A204.1 (cell line): ENCODE data around the gene MGRN1.

Experiments
- FAIRE-seq: peaks from 2 replicates; lab custom pipeline; 2012; peaks lifted over from hg19 to GRCh38; lab: Jason Lieb, UNC

Gene MGRN1

DNA sequence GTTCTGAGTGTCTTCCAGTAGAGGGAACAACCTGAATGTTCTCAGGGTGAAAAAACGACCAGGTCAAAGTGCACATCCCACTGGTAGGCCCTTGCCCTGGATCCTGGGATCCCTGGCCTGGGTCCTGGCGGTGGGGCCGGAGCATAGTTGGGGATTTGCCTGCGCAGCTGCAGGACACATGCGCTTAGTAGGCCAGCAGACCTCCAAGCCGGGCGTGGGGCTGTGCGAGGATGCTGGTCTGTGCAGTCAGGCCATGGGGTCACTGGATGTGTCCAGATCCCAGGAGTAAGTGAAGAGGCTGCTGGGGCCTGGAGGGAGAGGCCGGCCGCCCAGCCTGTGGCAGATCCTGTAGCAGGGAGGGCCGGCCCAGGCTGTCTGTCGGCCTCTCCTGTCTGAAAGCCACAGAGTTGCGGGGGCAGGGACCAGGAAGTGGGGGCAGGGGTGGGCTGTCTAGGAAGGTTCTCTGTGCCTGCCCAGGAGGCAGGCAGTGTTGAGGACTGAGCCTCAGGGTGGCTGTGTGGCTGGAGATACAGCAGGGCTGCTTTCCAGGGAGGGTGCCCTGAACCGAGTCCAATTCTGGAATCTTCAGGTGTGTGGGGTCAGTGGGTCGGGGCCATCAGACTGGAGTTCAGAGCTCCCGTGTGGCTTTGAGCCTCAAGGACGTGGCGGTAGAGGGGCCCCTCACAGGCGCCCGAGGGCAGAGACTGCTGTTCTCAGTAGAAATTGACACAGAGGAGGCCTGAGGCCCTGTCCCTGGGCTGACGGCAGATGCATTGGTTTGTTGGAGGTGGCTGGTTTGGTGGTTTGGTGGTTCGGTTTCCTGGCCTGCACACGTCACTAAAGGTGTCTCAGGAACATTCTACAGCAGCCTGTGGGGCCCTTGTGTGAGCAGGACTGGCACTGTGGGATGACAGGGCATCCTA is 51.5 kb downstream of the MGRN1 start:
- FAIRE-seq = no peak

DNA sequence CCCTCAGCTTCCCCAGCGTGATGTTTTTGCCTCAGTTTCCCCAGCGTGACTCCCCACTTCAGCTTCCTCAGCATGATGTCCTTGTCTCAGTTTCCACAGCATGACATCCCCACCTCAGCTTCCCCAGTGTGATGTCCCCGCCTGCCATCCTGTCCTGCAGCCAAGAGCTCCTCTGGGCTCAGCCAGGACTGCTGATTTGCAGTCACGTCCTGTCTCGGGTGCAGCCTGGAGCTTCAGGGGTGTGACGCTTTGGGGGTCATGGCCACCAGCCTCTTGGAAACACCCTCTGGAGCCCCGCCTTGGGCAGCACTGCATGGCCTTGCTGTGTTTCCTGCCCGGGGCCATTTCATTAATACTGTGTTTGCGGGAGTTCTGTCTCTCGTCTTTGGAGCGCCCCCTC is 52.2 kb downstream of the MGRN1 start:
- no peak for FAIRE-seq

DNA sequence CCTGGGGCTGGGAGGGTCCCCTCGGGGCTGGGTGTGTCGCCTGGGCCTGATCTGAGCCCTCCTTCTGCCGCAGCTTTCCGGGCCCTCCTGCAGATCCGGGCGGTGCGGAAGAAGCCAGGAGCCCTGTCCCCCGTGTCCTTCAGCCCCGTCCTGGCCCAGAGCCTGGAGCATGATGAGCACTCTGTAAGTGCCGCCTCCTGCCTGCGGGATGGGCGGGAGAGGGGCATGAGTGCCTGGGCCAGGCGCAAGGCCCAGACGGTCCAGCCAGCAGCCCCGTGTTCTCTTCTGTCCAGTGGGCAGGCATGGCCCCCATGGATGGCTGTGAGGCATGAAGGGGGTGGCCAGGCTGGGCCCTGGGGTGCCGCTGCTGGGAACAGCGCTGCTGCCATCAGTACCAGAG is 52.8 kb downstream of the MGRN1 start:
- FAIRE-seq = no peak

DNA sequence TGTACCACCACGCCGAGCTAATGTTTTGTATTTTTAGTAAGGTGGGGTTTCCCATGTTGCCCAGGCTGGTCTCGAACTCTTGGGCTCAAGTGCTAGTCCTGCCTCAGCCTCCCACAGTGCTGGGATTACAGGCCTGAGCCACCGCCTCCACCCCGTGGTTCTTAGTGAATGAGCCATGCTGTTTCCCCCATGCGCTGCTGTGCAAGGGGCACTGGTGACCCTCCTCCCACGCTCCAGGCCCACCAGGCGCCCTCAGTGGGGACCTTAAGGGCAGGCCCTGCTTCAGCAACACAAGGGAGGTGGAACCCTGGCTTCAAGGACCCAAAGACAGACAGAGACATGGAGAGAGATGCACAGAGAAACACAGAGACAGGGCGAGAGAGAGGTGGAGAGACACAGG is 53.4 kb downstream of the MGRN1 start:
- no peak for FAIRE-seq

DNA sequence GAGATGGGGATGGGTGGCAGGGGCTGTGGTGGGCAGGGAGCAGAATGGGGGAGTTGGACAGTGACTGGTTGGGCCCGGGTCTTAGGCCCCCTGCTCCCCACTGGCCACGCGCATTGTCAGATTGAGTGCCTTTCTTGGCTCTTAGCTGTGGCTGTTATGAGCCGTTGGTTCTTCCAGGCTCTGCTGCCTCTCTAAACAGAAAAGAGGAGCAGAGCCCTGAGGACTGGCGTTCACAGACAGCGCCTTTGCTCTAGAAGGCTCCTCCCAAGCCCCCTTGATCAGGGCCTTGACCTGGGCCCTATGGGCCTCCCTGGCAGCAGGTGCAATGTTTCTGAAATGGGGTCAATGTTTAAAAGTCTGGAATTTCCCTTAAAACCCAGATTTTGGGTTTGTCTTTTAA is 54.0 kb downstream of the MGRN1 start:
- FAIRE-seq = no peak

DNA sequence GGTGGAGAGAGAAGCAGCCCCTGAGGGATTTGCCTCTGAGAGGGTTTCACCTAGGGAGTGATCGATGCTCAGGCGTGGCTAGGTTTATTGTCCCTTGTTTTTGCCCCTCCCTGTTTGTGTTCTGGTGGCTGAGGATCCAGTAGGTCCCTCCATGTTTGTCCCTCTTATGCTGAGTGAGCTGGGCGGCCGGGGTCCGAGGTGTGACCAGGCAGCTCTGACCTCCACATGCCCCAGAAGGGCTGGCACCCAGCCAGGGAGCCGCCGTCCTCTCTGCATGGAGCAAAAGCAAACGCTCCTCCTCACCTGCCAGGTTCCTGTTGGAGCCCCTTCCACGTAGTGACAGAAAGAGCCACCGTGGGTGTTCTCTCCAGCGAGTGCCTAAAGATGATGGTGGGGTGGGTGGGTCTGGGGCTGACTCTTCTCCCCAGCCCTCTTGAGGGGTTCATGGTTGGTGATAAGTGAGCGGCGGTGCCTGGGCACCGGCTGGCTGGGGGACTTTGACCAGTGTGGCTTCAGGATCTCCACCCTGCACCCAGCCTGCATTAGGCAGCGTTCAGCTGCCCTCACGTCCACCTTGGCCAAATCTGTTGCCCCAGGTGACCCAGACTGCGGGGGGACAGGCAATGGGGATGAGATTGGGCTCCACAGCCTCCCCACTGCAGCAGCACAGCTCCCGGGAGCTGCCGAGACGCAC is 54.7 kb downstream of the MGRN1 start:
- no peak for FAIRE-seq

DNA sequence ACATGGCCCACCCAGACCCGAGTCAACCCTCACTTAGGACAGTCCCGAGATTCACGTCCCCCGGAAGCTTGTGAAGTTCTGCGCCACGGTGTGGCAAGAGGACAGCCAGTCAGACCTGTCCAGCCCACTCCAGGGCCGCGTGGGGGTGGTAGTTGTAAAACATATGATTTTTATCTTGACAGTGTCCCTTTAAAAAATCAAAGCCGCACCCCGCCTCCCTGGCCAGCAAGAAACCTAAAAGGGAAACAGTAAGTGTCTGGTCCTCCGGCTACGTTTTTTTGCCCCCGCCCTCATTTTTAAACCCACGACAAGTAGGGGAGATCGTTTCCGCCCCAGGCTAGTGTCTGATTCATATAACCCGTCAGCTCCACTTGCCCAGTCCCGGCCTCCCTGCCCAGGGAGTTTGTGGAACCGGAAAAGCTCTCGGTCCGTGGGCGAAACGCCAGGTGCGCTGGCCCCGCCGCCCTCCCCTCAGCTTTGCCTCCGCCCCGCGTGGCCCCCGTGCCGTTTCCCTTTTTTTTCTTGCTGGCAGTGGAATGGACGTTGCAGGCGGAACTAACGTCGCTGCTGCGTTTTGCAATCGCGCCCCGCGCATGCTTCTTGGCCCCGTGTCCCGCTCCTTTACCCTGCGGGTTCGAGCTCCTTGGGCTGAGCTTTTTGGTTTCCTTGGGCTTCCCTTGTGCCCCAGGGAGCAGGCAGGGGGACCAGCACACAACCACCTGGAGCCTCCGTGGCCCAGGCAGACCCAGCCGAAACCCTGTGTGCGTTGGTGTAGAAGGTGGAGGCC is 55.4 kb downstream of the MGRN1 start:
- FAIRE-seq = no peak

DNA sequence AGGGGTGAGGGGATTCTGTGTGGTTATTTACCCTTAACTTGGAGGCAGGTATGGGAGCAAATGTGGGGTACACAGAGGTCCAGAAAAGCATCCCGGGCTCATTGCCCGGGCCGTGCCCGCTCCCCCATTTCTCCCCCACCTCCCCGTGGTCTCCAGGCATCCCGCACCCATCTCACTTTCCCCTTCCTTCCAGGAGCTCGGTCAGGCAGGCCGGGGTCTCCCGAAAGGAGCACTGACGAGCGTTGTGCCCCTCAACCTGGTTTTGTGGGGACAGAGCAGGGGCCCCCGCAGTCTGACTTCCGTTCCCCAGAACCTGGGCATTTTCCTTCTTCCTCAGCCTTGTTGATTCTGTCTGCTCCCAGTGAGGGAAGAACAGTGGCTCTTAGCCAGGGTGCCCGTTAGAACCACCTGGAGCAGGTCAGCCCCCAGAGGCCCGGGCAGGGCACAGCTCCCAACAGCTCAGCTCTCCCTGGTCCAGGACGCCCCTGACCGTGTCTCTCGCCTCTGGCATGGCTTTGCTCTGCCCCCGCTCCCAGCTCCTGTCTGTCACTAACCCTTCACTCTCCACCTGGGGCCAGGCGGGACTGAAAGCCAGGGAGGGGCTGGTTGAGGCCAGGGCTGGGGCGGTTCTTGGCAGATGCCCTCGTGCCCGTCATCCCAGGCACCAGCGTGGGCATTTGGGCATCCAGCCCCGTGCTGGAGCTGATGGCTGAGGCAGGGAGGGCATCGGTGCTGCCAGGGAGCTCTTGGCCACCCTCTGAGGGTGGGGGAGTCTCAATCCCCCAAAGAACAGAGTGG is 56.2 kb downstream of the MGRN1 start:
- FAIRE-seq = no peak

DNA sequence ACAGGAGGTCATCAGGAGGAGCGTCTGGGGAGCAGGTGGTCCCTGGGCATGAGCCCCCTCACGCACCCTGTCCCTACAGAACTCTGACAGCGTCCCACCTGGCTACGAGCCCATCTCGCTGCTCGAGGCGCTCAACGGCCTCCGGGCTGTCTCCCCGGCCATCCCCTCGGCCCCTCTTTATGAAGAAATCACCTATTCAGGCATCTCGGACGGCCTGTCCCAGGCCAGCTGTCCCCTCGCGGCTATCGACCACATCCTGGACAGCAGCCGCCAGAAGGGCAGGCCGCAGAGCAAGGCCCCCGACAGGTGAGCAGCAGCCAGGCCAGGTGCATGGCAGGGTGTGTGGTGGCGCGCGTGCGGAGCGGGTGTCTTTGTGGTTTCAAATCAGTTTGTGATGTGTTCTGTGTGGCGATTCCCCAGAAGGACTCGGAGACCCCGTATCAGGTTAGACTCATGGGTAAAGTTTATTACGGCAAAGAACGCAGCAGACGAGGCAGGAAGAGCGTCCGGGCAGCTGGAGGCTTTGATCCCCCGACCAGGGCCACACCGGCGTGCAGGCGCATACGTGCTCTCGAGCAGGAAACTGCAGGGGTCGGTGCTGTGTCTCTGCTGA is 57.0 kb downstream of the MGRN1 start:
- no peak for FAIRE-seq

DNA sequence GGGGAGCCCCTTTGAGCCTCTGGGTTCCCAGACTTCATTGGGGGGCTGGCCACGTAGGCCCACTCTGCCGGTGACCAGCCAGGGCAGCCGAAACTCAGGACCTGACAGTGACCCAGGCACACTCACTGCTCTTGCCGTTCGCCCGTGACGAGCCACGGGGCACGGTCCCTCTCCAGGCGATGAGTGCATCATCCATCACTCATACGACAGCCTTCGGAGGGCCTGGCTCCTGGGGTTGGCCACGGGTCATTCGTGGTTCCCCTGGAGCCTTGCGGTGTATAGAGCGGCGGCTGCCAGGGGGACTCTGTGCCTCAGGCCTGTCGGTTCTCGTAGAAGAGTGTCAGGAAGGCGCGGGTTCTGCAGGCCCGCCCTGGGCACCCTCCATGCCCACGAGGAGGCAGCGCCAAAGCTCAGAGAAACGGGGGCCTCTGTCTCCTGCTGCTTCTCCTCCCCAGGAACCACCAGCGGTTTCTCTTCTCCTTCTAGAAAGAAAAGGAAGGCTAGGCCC is 57.5 kb downstream of the MGRN1 start:
- no peak for FAIRE-seq

DNA sequence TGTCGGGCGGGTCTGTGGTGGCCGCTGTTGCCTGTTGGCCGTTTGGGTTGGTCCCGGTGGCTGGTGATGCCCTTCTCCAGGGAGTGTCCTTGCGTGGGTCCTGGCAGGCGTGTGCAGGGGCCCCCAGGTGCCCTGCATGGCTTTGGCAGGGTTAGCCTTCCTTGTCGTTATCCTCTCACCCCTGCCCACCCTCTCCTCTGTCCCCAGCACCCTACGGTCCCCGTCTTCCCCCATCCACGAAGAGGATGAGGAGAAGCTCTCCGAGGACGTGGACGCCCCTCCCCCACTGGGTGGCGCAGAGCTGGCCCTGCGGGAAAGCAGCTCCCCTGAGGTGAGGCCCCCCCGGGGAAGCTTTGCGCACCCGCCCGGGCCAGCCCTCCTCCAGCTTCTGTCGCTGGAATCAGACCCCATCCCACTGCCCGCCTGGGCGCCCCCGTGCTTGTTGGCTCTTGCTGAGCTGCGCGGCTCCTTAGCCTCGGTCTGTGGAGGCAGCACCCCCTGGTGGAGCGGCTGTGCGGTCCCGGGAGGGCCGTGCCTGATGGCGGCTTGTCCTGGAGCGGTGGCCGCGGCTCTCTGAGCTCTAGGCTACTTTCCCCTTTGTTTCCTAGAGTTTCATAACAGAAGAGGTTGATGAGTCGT is 58.1 kb downstream of the MGRN1 start:
- no peak for FAIRE-seq

DNA sequence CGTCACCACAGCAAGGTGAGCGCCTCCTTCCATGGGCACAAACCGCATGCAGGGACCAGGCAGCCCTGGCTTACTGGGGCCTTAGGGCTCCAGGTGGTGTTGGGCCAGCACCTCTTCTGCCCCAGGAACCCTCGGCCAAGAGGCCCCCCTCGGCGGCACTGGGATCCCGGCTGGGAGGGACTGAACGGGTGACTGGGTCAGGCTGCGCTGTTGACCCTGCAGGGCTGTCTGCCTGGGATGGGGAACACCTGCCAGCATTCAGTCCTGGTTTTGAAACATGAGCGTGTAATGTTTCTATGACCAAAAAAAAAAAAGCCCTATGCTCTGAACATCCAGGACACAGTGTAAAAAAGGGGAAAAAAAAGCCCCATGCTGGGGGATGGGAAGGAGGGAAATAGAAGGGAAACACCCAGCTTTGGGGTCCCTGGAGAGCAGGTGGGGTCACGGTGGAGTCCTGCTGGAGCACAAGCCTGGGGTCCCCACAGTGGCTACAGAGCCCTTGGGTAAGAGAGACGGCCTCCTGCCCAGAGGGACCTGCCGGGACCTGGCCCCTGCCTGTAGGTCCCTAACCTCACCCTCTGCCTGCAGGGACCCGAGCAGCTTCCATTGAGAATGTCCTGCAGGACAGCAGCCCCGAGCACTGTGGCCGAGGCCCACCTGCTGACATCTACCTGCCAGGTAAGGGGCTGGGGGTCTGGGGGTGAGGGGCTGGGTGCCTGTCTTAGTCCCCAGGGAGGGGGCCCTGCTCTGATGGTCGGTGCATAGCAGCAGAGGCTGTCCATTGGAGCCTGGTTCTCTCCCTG is 58.8 kb downstream of the MGRN1 start:
- no peak for FAIRE-seq

DNA sequence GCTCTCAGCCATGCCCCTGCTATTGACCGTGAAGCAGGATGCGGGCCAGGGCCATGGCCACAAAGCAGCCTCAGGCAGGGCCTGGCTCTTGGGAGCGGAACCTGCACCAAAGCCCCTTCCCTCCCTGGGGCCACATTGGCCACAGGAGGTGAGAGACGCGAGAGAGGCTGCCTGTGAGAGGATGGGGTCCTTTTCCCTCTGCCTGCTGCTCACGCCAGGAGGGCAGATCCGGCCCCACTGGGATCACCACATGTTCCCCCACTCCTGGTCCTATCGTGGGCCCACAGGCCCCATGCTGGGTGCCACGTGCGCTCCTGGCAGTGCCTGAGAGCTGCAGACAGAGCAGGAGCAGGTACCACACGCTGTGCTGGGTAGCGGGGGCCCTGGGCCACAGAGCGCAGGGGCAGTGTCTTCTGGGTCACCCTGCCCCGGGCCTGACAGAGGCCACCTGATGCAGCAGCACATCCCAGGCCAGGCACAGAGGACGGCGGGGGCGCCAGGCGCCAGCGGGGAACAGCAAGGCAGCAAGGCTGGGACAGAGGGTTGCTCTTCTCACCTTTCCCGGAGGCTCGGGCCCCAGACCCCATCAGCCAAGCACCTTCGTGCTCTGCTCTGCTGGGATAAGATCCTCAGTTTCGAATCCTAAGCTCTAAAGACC is 59.6 kb downstream of the MGRN1 start:
- no peak for FAIRE-seq

DNA sequence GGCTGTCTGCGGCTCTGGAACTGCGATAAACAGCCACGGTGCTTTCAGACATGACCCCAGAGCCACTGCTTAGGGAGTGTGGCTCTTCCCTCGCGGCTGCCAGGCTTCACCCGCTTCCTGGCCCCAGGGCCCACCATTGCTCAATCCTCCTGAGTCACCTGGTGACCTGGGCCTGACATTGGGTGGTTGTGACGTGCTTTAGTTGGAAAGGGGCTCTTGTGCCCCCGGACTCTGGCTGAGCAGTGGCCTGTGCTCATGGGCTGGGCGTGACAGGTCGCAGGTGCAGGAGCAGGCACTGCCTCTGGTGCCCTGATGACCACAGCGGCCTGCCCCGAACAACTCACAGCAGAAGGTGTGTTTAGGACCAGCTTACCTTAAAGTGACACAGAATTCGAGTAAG is 60.1 kb downstream of the MGRN1 start:
- no peak for FAIRE-seq

DNA sequence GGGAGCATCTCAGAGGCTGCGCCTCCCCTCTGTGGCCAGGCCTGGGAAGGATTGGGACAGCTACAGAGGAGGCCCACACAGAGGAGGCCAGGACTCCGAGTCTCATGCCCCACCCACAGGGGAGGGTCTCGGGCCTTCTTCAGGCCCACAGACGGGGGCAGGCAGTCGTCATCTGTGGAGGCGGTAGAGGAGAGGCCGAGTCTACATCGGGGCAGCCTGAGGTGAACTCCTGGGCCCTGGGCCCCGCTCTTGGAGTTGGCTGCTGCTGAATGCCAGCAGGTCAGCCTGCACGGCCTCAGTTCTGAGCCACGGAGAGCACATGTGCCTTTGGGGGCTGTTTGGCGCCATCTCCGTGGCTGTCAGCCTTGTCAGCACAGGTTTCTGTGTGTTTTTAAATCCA is 60.7 kb downstream of the MGRN1 start:
- no peak for FAIRE-seq

DNA sequence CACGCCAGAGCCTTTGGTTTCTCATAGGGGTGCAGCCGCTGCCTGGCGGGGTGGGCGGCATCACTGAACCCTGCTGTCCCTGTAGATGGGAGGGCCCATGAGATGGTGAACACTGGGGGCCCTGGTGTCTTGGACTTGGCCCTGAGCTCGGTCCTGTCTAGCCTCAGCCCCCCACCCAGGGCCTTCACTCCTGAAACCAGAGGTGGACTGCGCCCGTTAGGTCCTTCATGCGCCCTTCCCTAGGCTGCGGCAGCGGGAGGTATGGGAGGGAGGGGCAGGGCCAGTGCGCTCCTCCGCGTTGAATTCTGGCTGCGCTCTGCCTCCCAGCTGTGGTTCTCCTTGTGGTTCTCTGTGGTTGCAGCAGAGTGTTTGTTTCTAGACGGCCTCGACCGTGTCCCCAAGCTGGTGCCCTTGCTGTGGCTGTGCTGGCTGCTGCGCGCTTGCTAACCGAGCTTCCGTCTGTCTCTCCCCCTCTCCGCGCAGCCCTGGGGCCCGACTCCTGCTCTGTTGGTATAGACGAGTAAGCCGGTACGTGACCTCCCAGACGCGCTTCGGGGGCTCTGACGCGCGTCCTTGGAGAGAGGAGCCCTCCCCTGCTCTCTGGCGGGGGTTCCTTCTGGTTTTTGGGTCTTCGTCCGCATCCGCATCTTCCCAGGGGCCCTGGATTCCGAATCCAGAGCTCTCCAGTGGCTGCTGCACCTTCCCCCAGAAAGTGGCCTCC is 61.3 kb downstream of the MGRN1 start:
- FAIRE-seq = no peak

DNA sequence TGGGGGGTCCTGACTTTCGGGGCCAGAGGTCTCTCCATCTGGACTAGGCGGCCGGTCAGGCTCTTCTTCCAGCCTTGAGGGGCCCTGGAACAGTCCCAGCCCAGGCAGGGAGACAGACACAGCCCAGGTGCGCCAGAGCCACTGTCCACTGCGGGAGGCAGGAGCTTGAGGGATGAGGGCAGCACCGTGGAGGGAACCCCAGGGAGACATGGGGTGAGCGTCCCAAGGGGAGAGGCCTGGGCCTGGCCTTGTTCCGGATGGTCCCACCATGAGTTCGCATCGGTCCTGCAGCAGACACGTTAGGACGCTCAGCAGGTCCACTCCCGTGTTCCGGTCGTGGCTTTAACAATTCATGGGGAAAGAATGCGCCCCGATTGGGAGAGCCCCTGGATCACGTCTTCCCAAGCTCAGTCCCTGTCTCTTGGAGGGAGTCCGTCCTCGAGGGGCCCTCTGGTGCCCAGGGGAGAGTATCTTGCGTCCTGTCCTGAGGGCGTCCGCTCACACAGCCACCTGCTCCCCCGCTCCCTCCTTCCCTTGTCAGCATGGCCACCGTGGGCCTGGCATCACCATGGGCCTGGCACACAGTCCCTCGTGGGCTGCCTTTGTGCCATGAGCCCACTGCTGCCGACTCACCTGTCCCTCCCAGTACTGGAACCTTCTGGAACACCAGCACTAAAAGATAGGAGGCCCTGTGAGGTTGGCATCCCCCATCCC is 62.0 kb downstream of the MGRN1 start:
- no peak for FAIRE-seq

DNA sequence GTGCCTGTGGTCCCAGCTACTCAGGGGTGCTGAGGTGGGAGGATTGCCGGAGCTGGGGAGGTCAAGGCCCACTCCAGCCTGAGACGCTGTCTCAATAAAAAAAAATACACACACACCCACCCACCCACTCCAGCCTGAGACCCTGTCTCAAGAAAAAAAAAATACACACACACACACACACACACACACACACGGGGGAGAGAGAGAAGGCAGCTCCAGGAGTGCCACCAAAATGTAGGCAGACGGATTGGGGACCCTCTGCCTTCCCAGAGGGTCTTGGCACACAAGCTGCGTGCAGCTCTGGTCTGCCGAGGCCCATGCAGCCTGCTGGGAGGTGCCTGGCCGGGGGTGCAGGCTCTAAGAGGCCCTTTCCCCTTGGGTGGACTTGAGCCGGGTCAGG is 62.8 kb downstream of the MGRN1 start:
- FAIRE-seq = no peak
